HG03039 (cell line): Measurements from ENCODE around the gene CHKB.
"Not testable (repeated sequence)": the region's sequence is repeated elsewhere in the genome, so short reads cannot be mapped to it uniquely, and the experiment has no call there.

Experiments
- ATAC-seq: cut with Tn5 transposase; IDR thresholded peaks from one replicate; pipeline ENCODE4 v1.9.1; 2021; ENCODE audit warnings: mild to moderate bottlenecking, moderate library complexity; ENCODE audit not compliant: unreplicated experiment

Gene CHKB

DNA sequence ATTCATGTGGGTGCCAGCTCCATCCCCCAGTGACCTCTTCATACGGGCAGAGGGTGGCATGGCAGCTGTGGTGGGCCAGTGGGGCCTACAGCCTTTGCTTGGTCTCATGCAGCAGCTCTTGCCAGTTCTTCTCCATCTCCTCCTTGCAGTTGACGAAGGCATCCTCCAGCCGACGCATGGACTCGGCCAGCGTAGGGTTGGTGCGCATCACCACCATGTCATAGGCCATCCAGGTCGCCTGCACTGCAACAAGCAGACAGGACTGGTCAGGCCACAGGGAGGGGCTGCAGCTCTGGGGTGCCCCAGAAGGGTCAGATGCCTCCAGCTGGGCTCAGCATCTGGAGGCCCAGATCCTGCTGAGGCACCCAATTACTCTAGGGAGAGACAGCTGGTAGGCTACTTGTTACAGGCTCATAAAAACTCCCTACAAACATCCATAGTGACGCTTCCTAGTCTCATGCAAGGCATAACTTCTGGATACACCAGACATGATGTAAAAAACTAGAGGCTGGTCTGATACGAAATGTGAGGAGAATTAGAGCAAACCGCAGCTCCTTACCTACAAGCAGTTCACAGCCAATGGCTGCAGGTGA, 31.4 kb downstream of the CHKB start:
- ATAC-seq: no peak

DNA sequence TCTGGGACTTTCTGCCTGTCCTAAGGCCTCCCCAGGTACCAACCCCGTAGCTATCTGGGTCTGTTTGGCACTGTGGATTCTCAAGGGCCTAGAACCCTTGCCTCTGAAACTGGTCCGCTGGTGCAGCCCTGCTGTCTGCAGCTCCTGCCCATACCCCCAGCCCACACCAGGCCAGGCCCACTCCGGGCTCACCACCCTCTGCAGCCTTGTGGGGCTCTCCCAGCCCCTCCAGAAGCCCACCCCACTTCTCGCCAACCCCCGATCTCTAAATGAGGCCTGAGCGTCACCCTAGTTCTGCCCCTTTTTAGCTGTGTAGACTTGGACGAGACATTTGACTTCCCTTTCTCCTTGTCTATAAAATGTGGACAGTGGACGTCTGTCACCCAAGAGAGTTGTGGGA, 32.3 kb downstream of the CHKB start:
- ATAC-seq: no peak

DNA sequence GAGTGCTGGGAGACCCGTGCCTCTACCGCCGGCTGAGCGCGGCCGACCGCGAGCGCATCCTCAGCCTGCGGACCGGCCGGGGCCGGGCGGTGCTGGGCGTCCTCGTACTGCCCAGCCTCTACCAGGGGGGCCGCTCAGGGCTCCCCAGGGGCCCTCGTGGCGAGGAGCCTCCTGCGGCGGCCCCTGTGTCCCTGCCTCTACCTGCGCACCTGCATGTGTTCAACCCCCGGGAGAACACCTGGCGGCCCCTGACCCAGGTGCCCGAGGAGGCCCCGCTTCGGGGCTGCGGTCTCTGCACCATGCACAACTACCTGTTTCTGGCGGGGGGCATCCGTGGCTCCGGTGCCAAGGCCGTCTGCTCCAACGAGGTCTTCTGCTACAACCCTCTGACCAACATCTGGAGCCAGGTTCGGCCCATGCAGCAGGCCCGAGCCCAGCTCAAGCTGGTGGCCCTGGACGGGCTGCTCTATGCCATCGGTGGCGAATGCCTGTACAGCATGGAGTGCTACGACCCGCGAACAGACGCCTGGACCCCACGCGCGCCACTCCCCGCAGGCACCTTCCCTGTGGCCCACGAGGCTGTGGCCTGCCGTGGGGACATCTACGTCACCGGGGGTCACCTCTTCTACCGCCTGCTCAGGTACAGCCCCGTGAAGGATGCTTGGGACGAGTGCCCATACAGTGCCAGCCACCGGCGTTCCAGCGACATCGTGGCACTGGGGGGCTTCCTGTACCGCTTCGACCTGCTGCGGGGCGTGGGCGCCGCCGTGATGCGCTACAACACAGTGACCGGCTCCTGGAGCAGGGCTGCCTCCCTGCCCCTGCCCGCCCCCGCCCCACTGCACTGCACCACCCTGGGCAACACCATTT, 33.5 kb downstream of the CHKB start:
- no peak for ATAC-seq

DNA sequence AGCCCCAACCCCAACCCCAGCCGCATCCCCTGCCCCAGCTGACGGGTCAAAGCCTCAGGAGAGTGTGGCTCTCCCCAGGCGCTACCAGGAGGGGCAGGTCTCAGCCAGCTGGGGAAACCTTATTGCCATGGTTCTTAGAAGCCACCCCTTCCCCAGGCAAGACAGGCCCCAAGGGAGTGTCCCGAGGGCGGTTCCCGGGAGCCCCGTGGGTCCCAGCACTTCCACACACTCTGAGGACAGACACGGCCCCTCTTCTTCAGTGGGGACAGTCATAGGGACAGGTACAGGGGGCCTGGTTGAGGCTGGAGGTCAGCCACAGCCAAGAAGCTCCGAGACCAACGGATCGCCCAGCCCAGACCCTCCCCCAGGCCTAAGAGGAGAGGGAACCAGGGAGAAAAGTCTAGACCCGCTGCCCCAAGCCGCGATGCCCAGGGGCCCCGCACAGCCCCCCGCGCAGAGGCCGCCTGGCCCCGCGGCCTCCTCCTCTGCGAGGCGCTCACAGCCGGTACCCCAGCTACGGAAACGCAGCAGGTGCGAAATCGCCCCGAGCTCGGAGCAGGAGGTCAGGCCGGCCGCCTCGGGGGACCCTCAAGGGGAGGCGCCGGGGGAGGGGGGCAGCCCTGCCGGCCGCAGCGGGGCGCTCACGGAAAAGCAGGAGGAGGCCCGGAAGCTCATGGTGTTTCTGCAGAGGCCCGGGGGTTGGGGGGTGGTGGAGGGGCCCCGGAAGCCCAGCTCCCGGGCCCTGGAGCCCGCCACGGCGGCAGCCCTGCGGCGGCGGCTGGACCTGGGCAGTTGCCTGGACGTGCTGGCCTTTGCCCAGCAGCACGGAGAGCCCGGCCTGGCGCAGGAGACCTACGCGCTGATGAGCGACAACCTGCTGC, 34.4 kb downstream of the CHKB start:
- no peak for ATAC-seq

DNA sequence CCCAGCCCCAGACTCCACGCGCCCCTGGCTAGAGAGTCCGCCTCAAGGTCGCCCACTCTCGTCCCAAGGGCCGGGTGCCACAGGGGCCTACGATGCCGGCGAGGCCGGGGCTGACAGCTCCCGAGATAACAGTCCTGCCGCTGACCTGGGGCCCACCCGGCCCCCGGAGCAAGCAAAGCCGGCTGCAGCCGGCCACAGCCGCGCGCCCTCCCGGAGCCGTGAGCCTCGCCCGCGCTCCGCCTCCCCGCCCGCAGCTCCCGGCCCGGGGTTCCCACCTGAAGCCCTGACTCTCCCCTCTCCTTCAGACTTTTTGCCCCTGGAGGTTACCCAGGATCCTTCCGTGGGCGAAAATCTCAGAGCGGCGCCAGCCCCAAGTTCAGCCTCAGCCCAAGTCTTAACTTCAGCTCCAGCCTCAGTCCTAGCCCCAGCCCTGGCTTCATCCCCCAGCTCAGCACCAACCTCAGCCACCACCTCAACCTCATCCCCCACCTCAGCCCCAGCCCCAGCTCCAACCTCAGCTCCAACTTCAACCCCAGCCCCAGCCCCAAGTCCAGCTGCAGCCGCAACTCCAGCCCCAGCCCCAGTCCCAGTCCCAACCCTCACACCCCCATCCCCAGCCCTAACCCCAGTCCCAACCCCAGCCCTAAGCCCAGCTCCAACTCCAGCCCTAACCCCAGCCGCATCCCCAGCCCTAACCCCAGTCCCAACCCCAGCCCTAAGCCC, 35.2 kb downstream of the CHKB start:
- no peak for ATAC-seq

DNA sequence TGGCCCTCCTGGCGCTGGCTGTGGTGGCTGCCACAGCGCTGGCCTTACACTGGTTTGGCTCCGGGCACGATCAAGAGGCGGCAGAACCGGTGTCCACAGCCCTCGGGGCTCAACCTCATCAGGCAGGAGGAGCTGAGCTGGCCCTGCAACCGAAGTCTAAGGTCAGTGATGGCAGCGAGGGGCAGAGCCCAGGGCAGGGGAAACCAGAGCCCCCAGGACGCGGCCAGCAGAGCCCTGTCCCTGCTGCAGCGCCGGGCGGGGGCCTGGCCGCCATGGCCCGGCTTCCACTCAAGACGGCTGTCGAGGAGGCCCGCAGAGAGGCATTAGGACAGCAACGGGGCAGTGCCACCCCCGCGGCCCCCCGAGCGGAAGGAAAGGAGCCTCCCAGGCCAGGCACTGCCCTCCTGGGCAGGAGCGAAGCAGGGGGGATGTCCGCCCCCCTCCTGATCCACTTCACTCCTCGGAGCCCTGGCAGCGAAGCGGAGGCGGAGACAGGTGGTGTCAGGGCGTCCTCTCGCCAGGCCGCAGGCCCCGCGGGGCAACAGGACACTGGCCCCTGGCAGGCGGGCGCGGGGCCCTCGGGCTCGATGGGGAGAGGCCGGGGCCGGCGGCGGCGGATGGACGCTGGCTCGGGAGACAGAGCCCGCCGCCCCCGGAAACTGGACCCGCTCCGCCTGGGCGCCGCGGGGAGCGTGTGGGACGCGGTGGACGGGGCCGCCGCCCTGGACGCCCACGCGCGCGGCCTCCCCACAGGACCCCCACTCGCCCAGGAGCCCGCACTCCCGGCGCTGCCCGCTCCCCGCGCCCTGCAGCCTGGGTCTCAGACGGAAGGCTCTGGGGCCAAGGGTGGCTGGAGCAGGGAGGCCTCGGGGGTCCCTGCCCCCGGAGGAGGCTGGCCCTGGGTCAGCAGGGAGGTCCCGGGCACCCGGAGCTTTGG, 36.1 kb downstream of the CHKB start:
- no peak for ATAC-seq

DNA sequence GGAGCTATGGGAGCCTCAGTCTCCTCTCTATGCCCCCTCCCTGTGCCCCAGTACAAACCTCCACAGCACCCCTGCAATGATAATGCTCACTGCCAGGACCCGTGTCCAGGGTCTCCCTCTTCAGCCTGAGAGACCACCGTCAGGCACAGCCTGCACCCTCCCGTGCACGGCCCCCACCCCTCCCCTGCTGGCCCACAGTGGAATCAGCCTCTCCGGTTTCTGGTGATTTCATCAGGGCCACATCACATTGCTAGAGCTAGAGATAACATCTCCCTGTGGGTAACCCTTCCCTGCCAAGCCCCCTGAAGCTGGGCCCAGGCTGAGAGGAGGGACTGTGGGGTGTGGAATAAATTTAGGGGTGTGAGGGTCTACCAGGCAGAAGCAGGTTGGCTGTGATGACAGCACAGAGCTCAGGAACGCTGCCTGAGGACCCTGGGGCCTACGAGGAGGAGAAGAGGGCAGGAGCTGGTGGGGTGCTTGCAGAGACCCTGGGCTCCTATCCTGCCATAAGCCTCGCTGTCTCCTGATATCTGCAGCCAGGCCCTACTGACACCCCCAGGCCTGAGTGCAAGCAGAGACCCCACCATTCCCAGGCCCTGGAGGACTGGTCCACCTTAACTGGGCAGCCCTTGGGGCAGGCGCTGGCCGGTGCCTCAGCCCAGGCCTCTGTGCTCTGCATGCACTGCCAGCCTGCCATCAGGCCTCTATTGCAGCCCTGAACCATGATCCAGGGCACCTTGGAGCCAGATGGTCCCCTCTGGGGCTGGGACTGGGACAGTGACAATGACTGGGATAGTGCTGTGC, 36.9 kb downstream of the CHKB start, which contains the start of gene KLHDC7B:
KLHDC7B (plus strand) TSS at position 378 of the 804 bp plus-strand sequence; CDS start at position 723, 345 bp downstream.
- ATAC-seq: no peak

DNA sequence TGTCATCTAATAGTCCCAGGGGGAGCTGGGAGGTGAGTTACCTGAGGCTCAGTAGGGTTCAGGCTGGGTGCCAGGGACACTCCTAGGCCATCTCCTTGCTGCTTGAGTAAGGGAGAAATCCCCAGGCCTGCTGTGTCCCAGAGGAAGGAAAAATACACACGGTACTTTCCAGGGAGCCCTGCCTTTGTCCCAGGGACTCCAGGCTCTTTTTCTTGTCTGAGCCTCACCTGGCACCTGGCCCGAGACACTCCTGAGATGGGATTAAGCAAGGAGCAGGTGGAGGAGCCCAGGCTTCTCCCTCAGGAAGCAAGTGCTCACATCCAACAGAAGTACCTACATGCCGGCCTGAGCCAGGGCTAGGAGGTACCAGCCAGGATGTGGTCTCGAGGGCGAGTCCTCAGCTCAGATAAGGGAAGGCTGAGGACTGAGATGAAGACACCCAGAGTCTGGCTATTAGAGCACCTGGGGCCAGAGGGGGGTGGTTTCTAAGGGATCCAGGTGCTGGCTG, 37.8 kb downstream of the CHKB start:
- no peak for ATAC-seq

DNA sequence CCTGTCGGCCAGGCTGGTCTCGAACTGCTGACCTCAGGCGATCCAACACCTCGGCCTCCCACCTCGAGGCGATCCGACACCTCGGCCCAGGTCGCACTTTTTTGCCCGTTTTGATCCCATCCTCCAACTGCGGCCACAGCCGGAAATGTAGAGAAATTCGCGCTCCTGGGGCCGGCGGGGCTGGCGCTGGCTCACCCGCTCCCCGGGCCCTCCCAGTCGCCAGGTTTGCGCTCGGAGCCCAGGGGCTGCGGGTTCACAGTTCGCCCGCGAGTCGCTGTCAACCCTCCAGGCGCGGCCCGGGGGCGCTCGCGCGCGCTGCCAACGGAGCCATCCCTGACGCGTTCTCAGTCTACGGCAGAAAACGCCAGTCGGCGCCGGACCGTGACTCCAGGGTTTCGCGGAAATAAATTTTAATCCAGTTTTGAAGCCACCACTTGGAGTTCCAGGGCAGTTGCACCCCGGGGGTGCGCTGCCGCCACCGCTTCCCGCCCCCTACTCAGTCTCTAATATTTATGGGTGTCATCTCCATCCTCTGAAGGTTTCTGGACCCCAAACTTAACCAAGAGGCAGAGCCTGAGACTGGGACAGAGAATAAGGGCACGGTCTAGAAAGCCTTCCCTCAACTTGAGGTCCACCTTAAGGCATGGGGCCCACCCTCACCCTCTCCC, 38.4 kb downstream of the CHKB start:
- ATAC-seq: no peak

DNA sequence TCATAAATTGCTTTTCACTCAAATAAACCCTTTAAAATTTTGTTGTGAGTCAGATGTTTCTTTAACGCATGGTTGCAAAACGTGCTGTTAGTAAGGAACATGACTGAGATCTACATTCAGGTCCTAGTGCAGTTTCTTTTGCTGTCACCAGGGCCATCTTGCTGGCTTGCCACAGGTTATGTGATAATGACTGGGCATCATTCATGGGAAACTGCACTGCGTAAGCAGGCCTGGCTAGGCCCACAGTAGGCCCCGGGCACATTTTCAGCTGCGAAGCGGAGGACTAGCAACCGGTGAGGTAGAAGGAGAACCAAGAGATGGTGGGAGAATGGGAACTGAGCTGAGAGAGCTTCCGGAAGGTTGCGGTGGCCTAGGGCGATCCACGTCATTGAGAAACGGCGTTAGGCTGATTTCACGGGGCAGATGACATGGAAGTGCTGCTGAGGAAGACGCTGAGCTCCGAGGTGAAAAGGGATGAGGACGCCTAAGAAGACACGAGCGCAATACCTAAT, 40.2 kb downstream of the CHKB start:
- no peak for ATAC-seq

DNA sequence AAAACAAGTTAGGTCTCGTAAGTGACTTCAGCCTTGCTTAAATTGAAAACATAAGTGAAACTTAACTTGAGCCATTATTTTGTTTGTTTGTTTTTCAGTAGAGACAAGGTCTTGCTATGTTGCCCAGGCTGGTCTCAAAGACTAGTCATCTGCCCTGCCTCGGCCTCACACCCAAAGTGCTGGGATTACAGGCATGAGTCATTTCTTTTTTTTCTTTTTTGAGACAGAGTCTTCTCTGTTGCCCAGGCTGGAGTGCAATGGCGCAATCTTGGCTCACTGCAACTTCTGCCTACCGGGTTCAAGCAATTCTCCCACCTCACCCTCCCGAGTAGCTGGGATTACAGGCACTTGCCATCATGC, 41.0 kb downstream of the CHKB start:
- ATAC-seq: not testable (repeated sequence)

DNA sequence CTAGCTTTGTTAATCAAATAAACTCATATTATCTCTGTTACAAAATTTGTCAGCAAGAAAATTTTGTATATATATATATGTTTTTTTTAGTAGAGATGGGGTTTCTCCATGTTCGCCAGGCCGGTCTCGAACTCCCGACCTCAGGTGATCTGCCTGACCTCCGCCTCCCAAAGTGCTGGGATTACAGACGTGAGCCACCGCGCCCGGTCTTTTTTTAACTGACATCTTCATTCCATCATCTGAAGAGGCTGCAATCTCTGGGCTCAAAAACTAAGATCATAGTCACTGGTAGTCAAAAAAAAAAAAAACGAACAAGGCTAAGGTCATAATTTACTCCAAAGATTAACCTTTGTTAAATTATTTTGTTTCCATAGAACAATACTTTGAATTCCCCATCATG, 42.3 kb downstream of the CHKB start:
- ATAC-seq: no peak

DNA sequence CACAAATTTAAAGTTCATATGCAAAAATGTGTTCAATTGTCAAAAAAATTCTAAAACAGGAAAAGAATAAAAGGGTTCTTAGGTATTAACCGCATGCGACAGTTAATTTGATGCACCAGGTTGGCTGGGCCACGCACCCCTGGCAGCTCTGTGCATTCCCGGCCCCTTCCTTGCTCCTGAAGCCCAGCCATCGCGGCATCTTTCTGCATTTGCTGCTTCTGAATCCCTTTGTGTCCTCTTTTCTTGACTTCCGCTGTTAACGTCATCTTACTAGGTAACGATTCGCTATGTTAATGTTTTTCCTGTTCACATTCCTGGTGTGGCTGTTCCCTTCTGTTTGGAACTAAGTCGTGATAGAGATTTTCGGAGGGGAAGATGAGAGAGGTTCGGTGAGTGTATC, 44.9 kb downstream of the CHKB start:
- no peak for ATAC-seq

DNA sequence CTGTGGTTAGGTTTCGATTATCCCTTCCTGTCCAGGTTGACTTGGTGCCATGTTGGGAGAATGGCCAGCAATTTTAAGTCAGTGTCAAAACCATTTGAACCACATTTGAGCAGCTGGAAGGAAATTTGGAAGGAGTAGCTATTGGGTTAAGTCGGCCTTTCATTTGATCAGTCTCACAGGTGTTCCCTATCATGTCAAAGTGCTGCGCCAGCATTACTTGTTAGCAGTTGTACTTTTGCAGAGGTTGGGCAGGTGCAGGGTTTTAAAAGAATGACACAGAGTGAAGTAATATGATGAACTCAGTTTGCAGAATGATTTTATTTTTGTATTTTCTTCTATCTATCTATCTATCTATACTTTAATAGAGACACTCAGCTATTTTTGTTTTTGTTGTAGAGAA, 46.4 kb downstream of the CHKB start:
- ATAC-seq: no peak

DNA sequence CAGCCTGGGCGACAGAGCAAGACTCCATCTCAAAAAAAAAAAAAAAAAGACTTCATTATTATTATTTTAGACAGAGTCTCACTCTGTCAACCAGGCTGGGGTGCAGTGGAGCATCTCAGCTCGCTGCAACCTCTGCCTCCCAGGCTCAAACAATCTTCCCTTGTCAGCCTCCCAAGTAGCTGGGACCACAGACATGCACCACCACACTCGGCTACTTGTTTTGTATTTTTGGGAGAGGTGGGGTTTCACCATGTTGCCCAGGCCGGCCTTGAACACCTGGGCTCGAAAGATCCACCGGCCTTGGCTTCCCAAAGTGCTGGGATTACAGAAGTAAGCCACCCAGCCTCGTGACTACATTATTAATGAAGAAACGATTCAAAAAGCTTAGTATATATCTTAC, 47.5 kb downstream of the CHKB start:
- no peak for ATAC-seq

DNA sequence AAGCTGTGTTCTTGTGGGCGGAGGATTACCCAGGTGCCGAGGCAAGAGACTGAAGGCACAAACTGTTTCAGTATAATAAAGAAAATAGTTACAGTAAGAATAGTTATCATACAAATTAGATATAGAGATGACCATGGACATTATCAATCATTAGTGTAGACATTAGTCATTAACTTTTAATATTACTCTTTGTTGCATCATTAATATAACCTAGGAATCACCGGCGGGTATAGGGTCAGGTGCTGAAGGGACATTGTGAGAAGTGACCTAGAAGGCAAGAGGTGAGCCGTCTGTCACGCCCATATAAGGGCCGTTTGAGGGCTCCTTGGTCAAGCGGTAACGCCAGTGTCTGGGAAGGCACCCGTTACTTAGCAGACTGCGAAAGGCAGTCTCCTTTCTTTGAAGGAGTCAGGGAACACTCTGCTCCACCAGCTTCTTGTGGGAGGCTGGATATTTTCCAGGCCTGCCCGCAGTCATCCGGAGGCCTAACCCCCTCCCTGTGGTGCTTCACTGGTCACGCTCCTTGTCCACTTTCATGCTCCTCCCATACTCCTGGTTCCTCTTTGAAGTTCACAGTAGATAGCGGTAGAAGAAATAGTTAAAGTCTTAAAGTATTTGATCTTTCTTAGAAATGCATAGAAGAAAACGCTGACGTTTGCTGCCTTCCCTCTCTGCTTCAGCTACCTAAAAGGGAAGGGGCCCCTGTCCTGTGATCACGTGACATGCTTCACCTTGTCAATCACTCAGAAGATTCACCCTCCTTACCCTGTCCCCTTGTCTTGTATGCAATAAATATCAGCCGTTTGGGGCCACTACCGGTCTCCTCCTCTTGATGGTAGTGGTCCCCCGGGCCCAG, 48.6 kb downstream of the CHKB start:
- not testable (repeated sequence) for ATAC-seq
